ENCODE measurements around the gene SUN1. TPM values are rescaled to one million over a fixed set of nuclear protein-coding genes. Genes with fewer than 3 reads are reported as not detected.

Gene SUN1
- polyA plus RNA-seq, 3 donors = 44.2 to 154 (median 51.5) TPM

DNA sequence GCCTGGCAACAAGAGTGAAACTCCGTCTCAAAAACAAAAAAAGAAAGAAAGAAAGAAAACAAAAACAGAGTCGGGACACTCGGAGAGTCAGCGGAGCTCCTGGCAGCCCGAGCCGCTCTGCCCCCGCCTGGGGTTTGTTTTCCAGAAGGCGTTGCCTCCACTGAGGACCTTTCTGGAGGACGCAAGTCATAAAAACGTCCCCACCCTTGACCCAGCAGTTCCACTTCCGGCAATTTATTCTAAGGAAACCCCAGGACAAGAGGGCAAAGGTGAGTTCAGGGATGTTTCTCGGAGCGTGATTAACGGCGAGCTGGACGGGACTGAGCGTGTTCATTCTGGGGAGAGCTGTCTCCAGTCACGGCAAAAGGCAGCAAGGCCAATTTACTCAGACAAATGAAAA is 27.0 kb upstream of the SUN1 start:
- 75% methylated on average over 16 of the region's 18 CpGs for WGBS (ENCODE audit: insufficient coverage)
- TF ChIP-seq, protein P1, sequence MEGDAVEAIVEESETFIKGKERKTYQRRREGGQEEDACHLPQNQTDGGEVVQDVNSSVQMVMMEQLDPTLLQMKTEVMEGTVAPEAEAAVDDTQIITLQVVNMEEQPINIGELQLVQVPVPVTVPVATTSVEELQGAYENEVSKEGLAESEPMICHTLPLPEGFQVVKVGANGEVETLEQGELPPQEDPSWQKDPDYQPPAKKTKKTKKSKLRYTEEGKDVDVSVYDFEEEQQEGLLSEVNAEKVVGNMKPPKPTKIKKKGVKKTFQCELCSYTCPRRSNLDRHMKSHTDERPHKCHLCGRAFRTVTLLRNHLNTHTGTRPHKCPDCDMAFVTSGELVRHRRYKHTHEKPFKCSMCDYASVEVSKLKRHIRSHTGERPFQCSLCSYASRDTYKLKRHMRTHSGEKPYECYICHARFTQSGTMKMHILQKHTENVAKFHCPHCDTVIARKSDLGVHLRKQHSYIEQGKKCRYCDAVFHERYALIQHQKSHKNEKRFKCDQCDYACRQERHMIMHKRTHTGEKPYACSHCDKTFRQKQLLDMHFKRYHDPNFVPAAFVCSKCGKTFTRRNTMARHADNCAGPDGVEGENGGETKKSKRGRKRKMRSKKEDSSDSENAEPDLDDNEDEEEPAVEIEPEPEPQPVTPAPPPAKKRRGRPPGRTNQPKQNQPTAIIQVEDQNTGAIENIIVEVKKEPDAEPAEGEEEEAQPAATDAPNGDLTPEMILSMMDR (IDR thresholded peaks at IDR 0.05) = no peak
- no peak overlapping the region for H3K9ac ChIP-seq (ENCODE audit: insufficient read depth, low read length, poor library complexity, severe bottlenecking)
- DNase-seq = no peak
- H2AFZ ChIP-seq (ENCODE audit: insufficient read depth, low read depth, low read length, poor library complexity, severe bottlenecking) = peak overlapping the region; percentile 31
- H3K79me2 ChIP-seq (ENCODE audit: insufficient read depth, low read length) = no peaks in the 10 kb centered on the region
- H3K4me1 ChIP-seq (ENCODE audit: control insufficient read depth in 1 of 2, insufficient read depth in 2 of 2, low read length in 2 of 2) = peaks cover 13 to 17% of the 10 kb centered on the region in 2 donors
- no peak overlapping the region for H3K27ac ChIP-seq (ENCODE audit: low read depth in 1 of 2, low read length in 2 of 2)
- peaks cover 20 to 42% of the 10 kb centered on the region in 2 donors for H3K9me3 ChIP-seq (replicated peaks in 1 of 2; ENCODE audit: control insufficient read depth in 1 of 2, insufficient read depth in 1 of 2, low read length in 2 of 2)
- Mint-ChIP-seq H3K27ac (no peak overlapping the region), H3K4me3 (peak overlapping the region in 1 of 2 donors; percentile 61), H3K27me3 (ENCODE audit: low read depth in 3 of 3) (peaks cover 31 to 66% (median 44%) of the 10 kb centered on the region in 3 donors), H3K9me3 (peaks cover 15 to 46% (median 38%) of the 10 kb centered on the region in 7 donors), H3K4me1 (peaks cover 32% of the 10 kb centered on the region), H3K36me3 (peaks cover 3 to 7% of the 10 kb centered on the region in 2 donors)
- peaks cover 0 to 7% of the 10 kb centered on the region in 2 donors for H3K27me3 ChIP-seq (ENCODE audit: control insufficient read depth in 2 of 2, insufficient read depth in 2 of 2, low read length in 2 of 2)
- H3K4me2 ChIP-seq (replicated peaks; ENCODE audit: extremely low read depth, low read length, poor library complexity, severe bottlenecking) = no peak overlapping the region
- H4K20me1 ChIP-seq (ENCODE audit: insufficient read depth, low read length) = no peaks in the 10 kb centered on the region
- no peak overlapping the region for H3K4me3 ChIP-seq (replicated peaks in 1 of 3; ENCODE audit: low read depth in 2 of 3, low read length in 3 of 3)
- H3K36me3 ChIP-seq (replicated peaks in 1 of 2; ENCODE audit: control insufficient read depth in 1 of 2, insufficient read depth in 2 of 2, low read length in 2 of 2) = no peaks in the 10 kb centered on the region
- intact Hi-C loops (cut with micrococcal nuclease) = no loop called here

DNA sequence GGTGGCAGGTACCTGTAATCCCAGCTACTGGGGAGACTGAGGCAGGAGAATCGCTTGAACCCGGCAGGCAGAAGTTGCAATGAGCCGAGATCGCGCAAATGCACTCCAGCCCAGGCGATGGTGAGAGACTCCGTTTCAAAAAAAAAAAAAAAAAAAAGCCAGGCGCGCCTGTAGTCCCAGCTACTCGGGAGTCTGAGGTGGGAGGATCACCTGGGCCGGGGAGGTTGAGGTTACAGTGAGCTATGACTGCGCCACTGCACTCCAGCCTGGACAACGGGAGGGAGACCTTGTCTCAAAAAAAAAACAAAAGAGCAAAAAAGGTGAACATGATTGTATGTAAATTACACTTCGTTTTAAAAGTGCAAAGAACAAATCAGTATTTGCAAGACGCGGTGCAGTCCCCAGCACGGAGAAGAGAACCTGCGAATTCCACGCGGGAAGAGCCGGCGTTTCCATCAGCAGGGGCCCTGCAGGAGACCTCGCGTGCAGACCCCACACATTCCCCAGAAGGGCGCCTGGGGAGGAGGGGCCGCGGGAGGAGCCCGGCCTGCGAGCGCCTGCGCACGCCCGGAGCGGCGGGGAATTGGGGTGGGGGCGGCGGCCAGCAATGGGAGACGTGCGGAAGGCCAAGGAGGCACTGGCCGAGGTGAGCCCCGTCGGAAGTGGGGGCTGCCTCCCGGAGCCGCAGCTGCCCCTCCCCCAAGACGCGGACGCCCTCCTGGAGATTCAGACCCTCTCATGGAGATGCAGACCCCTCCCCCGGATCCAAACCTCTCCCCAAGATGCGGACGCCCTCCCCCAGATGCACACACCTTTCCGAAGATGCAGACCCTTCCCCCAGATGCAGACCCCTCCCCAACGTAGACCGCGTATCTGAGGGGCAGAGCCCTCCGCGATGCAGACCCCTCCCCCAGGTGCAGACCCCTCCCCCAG is 16.7 kb upstream of the SUN1 start:
- H4K20me1 ChIP-seq (ENCODE audit: insufficient read depth, low read length) = peaks cover 36% of the 10 kb centered on the region
- H2AFZ ChIP-seq (ENCODE audit: insufficient read depth, low read depth, low read length, poor library complexity, severe bottlenecking) = peak overlapping the region; percentile 67
- no peaks in the 10 kb centered on the region for H3K36me3 ChIP-seq (replicated peaks in 1 of 2; ENCODE audit: control insufficient read depth in 1 of 2, insufficient read depth in 2 of 2, low read length in 2 of 2)
- H3K9me3 Mint-ChIP-seq = peaks cover 0 to 5% (median 3%) of the 10 kb centered on the region in 7 donors
- H3K79me2 ChIP-seq (ENCODE audit: insufficient read depth, low read length) = peaks cover 36% of the 10 kb centered on the region
- peaks cover 2 to 26% of the 10 kb centered on the region in 2 donors for H3K27me3 ChIP-seq (ENCODE audit: control insufficient read depth in 2 of 2, insufficient read depth in 2 of 2, low read length in 2 of 2)
- peaks cover 53% of the 10 kb centered on the region for H3K4me1 Mint-ChIP-seq
- intact Hi-C loops (cut with micrococcal nuclease) = loop anchor here (5.0 to 10.0 kb wide), 2 partner anchors 57 to 159 kb away; partner anchors contain the start of gene COX19 (in 1 of the 2)
- H3K9ac ChIP-seq (ENCODE audit: insufficient read depth, low read length, poor library complexity, severe bottlenecking) = no peak overlapping the region
- peak overlapping the region; percentile 20 to 82 (median 42) for H3K4me3 ChIP-seq (replicated peaks in 1 of 3; ENCODE audit: low read depth in 2 of 3, low read length in 3 of 3)
- H3K27me3 Mint-ChIP-seq (ENCODE audit: low read depth in 3 of 3) = peaks cover 33 to 58% (median 37%) of the 10 kb centered on the region in 3 donors
- H3K36me3 Mint-ChIP-seq = peaks cover 23% of the 10 kb centered on the region in 2 donors
- DNase-seq = no peak
- peak overlapping the region; percentile 96 for H3K4me2 ChIP-seq (replicated peaks; ENCODE audit: extremely low read depth, low read length, poor library complexity, severe bottlenecking)
- H3K4me1 ChIP-seq (ENCODE audit: control insufficient read depth in 1 of 2, insufficient read depth in 2 of 2, low read length in 2 of 2) = peaks cover 48 to 61% of the 10 kb centered on the region in 2 donors
- TF ChIP-seq, protein P1 (IDR thresholded peaks at IDR 0.05) = no peak
- H3K4me3 Mint-ChIP-seq = peak overlapping the region; percentile 73 to 84
- H3K27ac ChIP-seq (ENCODE audit: low read depth in 1 of 2, low read length in 2 of 2) = peak overlapping the region in 1 of 2 donors; percentile 48
- WGBS (ENCODE audit: insufficient coverage) = 23% methylated on average over 36 of the region's 56 CpGs
- H3K9me3 ChIP-seq (replicated peaks in 1 of 2; ENCODE audit: control insufficient read depth in 1 of 2, insufficient read depth in 1 of 2, low read length in 2 of 2) = peaks cover under 1 to 2% of the 10 kb centered on the region in 2 donors
- peak overlapping the region in 6 of 7 donors; percentile 32 to 82 (median 50) for H3K27ac Mint-ChIP-seq
